Measurements from ENCODE around the gene CCDC136. TPM values are rescaled to one million over a fixed set of nuclear protein-coding genes. Genes with fewer than 3 reads are reported as not detected.

The CCDC136 gene
- total RNA-seq, 1 experiment from 2014 or later = 11.1 TPM

GRCh38 chr7:128859232-128860157 is 67.7 kb downstream of the CCDC136 start (continued):
- no peak for TF ChIP-seq JUND (IDR thresholded peaks at IDR 0.05)

DNA sequence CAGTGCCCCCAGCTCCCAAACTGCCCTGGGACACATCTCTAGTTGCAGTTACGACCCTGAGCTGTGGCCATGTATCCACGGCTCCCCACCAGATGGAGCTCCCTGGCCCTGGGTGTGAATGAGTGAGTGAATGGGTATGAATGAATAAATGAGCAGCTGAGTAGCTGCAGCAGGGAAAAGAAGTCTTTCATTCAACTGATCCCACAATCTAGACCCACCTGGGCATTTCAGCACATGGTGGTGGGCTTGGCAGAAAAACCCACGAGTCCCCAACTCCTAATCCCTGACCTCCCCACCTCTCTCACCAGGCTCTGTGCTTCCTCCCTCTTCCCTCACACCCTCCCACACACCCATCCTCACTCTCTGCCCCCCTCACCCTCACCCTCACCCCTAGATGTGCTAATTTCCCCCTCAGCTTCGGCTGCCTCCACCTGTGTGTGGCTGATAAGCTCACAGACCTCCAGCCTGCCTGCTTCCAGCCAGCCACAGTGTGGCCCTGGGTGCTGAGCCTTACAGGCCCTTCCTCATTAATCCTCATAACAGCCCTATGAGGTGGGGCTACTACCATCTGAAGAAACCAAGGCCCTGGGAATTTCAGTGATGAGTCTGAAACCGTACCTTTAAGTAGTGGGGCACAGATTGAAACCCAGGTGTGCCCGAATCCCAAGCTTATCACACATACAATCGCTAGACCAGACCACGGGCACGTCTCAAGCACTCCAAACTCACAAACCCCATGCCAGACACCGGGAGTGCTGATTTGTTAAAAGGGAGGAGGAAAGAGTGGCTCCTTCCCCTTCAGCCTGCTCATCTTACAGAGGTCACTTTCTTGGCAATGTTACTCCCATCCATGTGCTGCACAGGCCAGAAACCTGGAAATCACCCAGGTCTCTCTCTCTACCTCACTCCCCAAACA is 68.6 kb downstream of the CCDC136 start:
- H3K4me2 ChIP-seq (ENCODE audit: low read length) = no peak overlapping the region
- no peaks in the 10 kb centered on the region for H4K20me1 ChIP-seq (ENCODE audit: insufficient read depth)
- H3K4me1 ChIP-seq (ENCODE audit: control insufficient read depth in 1 of 2, insufficient read depth in 2 of 2, low read length in 2 of 2) = peaks cover 5 to 13% of the 10 kb centered on the region in 2 experiments; a peak in 3 of 4 replicates
- H2AFZ ChIP-seq (ENCODE audit: low read depth, low read length, poor library complexity, severe bottlenecking) = no peak overlapping the region
- H3K4me3 ChIP-seq (replicated peaks in 1 of 2; ENCODE audit: low read depth in 1 of 2, low read length in 2 of 2) = no peak overlapping the region
- ChIA-PET RAD21 (ENCODE audit: low non-redundant PET in 1 of 2, low total read pairs in 2 of 2, uncharacterized antibody in 2 of 2, unreplicated experiment in 2 of 2) (interaction anchor here in 1 of 2 experiments (1.1 kb wide), 1 partner anchor 20 kb away, joined by 7 read pairs; no protein-coding TSS in a partner anchor), POLR2A (interaction anchor here (0.5 kb wide), 1 partner anchor 32 kb away, joined by 4 read pairs; no protein-coding TSS in a partner anchor), CTCF (interaction anchor here (0.7 to 3.2 kb wide), 8 partner anchors 14 to 353 kb away, joined by 3 to 13 read pairs (median 5); no protein-coding TSS in a partner anchor)
- intact Hi-C loops (cut with micrococcal nuclease) = no loop called here
- peaks cover 23% of the 10 kb centered on the region for H3K79me2 ChIP-seq (ENCODE audit: insufficient read depth, low read length)
- H3K36me3 ChIP-seq (ENCODE audit: control insufficient read depth in 1 of 2, insufficient read depth in 2 of 2, low read length in 2 of 2) = peaks cover 0 to 7% of the 10 kb centered on the region in 2 experiments; a peak in 2 of 4 replicates
- no peak overlapping the region for H3K9ac ChIP-seq (ENCODE audit: low read length)
- no peaks in the 10 kb centered on the region for H3K9me3 ChIP-seq (ENCODE audit: control insufficient read depth in 1 of 2, insufficient read depth in 1 of 2, low read depth in 1 of 2, low read length in 2 of 2)
- H3K27ac ChIP-seq (ENCODE audit: low read depth, low read length) = no peak overlapping the region
- BruUV-seq (replicated peaks) = no TSS peak
- ATAC-seq (no peak), DNase-seq (ENCODE audit: low read depth, low spot score) (no peak)
- no peaks in the 10 kb centered on the region for H3K9me2 ChIP-seq (ENCODE audit: insufficient read depth)
- no peaks in the 10 kb centered on the region for H3K27me3 ChIP-seq (ENCODE audit: insufficient read depth, low read length)
- no peak for TF ChIP-seq CBX3 (IDR thresholded peaks at IDR 0.05; ENCODE audit: low read depth)
- TF ChIP-seq CTCF (IDR thresholded peaks at IDR 0.05 in 2 of 3, conservative IDR thresholded peaks at IDR 0.05 in 1 of 3; ENCODE audit: borderline replicate concordance in 1 of 3, insufficient read depth in 1 of 3, low read depth in 2 of 3, low read length in 2 of 3) = peak in 2 of 3 experiments; percentile 21 to 26; a peak in 3 of 6 replicates
- TF ChIP-seq, protein P1, sequence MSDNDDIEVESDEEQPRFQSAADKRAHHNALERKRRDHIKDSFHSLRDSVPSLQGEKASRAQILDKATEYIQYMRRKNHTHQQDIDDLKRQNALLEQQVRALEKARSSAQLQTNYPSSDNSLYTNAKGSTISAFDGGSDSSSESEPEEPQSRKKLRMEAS (IDR thresholded peaks at IDR 0.05) = no peak
- TF ChIP-seq SIN3A (IDR thresholded peaks at IDR 0.05; ENCODE audit: low read depth) = no peak
